Measurements from ENCODE around the gene STK32B. TPM values are rescaled to one million over a fixed set of nuclear protein-coding genes. Genes with fewer than 3 reads are reported as not detected.
"Not testable (repeated sequence)": the region's sequence is repeated elsewhere in the genome, so short reads cannot be mapped to it uniquely, and the experiment has no call there.

Gene STK32B
- polyA plus RNA-seq, 2 donors: 0.22 to 0.24 TPM

DNA sequence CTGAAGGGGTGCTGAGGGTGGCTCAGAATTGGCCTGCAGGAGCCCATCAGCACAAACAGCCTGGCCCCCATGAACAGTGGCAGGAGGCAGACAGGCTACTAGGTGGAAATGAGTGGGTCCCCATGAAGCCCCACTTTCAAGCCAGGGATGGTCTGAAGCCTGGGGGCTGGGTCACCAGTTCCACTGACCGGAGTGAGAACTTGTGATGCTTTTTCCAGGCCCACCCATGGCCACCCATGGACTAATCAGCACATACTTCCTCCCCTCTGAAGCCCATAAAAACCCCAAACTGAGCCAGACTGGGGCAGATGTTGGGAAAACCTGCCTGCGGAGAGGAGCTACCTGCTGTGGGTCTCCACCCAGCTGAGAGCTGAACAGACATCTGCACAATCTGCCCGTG lies 372.9 kb downstream of the STK32B start:
- Histone ChIP-seq H3K4me1 (ENCODE audit: control insufficient read depth in 2 of 2, insufficient read depth in 2 of 2, low read length in 1 of 2) (no peaks in the 10 kb centered on the region), H3K27me3 (ENCODE audit: control insufficient read depth in 1 of 2, insufficient read depth in 2 of 2, low read length in 2 of 2) (no peaks in the 10 kb centered on the region), H3K27ac (ENCODE audit: low read depth in 2 of 2, low read length in 1 of 2) (no peak overlapping the region), H3K4me3 (ENCODE audit: low read depth in 1 of 2, low read length in 2 of 2) (no peak overlapping the region), H3K36me3 (ENCODE audit: control insufficient read depth in 2 of 2, insufficient read depth in 2 of 2, low read length in 1 of 2) (no peaks in the 10 kb centered on the region), H3K9me3 (ENCODE audit: control insufficient read depth in 2 of 2, insufficient read depth in 1 of 2, low read depth in 1 of 2, low read length in 1 of 2) (no peaks in the 10 kb centered on the region)
- 82 to 90% methylated on average over 3 of the region's 3 CpGs for WGBS, 2 donors

DNA sequence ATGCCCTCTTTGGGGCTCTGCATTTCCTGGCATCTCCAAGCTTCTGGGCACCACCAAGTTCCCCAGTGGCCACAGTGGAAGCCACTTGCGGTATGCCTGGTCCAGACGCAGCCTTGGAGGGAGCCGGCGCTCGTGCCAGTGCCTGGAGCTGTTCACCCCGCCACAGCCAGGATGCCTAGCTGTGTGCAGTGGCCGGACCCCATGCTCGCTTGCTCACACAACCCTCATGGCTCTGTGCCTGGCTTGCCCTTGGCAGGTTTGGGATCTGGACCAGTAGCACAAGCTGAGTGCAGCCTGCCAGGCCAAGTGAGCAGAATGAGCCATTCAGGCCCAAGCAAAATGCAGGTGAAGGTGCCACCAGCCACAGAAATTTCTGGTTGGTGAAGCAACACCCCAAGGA lies 373.6 kb downstream of the STK32B start:
- Histone ChIP-seq H3K4me1 (ENCODE audit: control insufficient read depth in 2 of 2, insufficient read depth in 2 of 2, low read length in 1 of 2) (no peaks in the 10 kb centered on the region), H3K36me3 (ENCODE audit: control insufficient read depth in 2 of 2, insufficient read depth in 2 of 2, low read length in 1 of 2) (no peaks in the 10 kb centered on the region), H3K27ac (ENCODE audit: low read depth in 2 of 2, low read length in 1 of 2) (no peak overlapping the region), H3K4me3 (ENCODE audit: low read depth in 1 of 2, low read length in 2 of 2) (no peak overlapping the region), H3K9me3 (ENCODE audit: control insufficient read depth in 2 of 2, insufficient read depth in 1 of 2, low read depth in 1 of 2, low read length in 1 of 2) (no peaks in the 10 kb centered on the region), H3K27me3 (ENCODE audit: control insufficient read depth in 1 of 2, insufficient read depth in 2 of 2, low read length in 2 of 2) (no peaks in the 10 kb centered on the region)
- 92 to 93% methylated on average over 8 of the region's 8 CpGs for WGBS, 2 donors

DNA sequence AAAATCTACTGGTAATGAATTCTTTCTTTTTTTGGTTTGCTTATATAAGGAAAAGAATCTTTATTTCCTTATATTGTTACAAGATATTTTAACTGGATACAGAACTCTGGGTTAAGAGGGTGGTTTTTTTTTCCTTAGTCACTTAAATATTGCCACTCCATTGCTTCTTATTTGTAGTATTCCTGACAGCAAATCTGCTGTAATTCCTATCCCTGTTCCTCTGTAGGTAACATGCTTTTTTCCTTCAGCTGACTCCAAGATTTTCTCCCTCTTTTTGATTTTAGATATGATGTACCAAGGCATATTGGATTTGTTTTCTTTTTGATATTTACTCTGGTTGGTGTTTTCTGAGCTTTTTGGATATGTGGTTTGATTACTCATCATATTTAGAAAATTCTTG lies 378.5 kb downstream of the STK32B start:
- Histone ChIP-seq H3K4me3 (ENCODE audit: low read depth in 1 of 2, low read length in 2 of 2) (no peak overlapping the region), H3K27me3 (ENCODE audit: control insufficient read depth in 1 of 2, insufficient read depth in 2 of 2, low read length in 2 of 2) (no peaks in the 10 kb centered on the region), H3K27ac (ENCODE audit: low read depth in 2 of 2, low read length in 1 of 2) (no peak overlapping the region), H3K4me1 (ENCODE audit: control insufficient read depth in 2 of 2, insufficient read depth in 2 of 2, low read length in 1 of 2) (no peaks in the 10 kb centered on the region), H3K36me3 (ENCODE audit: control insufficient read depth in 2 of 2, insufficient read depth in 2 of 2, low read length in 1 of 2) (no peaks in the 10 kb centered on the region), H3K9me3 (ENCODE audit: control insufficient read depth in 2 of 2, insufficient read depth in 1 of 2, low read depth in 1 of 2, low read length in 1 of 2) (no peaks in the 10 kb centered on the region)

DNA sequence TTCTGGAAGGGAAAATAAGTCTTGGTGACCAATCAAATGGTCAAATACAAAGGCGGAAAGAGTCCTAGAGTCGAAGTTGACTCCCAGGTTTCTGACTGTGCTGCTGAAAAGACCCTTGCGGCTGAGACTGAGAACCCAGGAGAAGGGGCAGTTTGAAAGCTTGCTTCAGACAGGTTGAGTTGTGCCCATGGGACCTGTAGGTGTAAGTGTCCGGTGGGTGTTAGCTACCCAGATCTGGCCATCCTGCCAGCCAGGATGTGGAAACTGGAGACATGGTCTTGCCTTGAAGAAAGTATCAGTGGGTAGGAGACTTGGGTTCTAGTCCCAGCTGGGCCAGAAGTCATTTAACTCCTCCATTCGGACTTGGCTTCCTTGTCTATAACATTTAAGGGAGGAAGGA lies 381.9 kb downstream of the STK32B start:
- 82 to 85% methylated on average over 5 of the region's 5 CpGs for WGBS, 2 donors
- Histone ChIP-seq H3K27me3 (ENCODE audit: control insufficient read depth in 1 of 2, insufficient read depth in 2 of 2, low read length in 2 of 2) (no peaks in the 10 kb centered on the region), H3K4me3 (ENCODE audit: low read depth in 1 of 2, low read length in 2 of 2) (no peak overlapping the region), H3K4me1 (ENCODE audit: control insufficient read depth in 2 of 2, insufficient read depth in 2 of 2, low read length in 1 of 2) (no peaks in the 10 kb centered on the region), H3K27ac (ENCODE audit: low read depth in 2 of 2, low read length in 1 of 2) (no peak overlapping the region), H3K9me3 (ENCODE audit: control insufficient read depth in 2 of 2, insufficient read depth in 1 of 2, low read depth in 1 of 2, low read length in 1 of 2) (peaks cover 0 to 8% of the 10 kb centered on the region in 2 donors), H3K36me3 (ENCODE audit: control insufficient read depth in 2 of 2, insufficient read depth in 2 of 2, low read length in 1 of 2) (no peaks in the 10 kb centered on the region)

DNA sequence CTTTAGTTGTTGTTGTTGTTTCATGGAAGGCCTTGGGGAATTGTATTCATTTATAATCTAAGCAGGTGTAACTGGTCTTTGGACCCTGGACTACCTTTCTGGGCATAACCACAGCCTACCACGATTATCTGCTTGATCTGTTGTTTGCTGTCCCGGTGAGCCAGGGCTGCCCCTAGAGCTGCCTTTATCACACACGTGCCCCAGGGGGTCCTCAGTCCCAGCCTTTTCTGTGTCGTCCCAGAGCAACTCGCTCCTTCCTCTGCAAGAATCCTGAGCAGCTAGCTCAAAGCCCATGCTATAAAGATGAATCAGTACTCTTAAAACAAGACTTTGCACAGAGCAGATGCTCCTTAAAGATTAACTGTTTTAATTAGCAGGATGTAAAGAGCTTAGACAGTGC lies 383.9 kb downstream of the STK32B start:
- H3K9me3 ChIP-seq (ENCODE audit: control insufficient read depth in 2 of 2, insufficient read depth in 1 of 2, low read depth in 1 of 2, low read length in 1 of 2): peaks cover 0 to 8% of the 10 kb centered on the region in 2 donors
- H3K27ac ChIP-seq (ENCODE audit: low read depth in 2 of 2, low read length in 1 of 2): no peak overlapping the region
- no peak overlapping the region for H3K4me3 ChIP-seq (ENCODE audit: low read depth in 1 of 2, low read length in 2 of 2)
- no peaks in the 10 kb centered on the region for H3K4me1 ChIP-seq (ENCODE audit: control insufficient read depth in 2 of 2, insufficient read depth in 2 of 2, low read length in 1 of 2)
- H3K27me3 ChIP-seq (ENCODE audit: control insufficient read depth in 1 of 2, insufficient read depth in 2 of 2, low read length in 2 of 2): no peaks in the 10 kb centered on the region
- H3K36me3 ChIP-seq (ENCODE audit: control insufficient read depth in 2 of 2, insufficient read depth in 2 of 2, low read length in 1 of 2): no peaks in the 10 kb centered on the region
- WGBS, 2 donors: 39 to 50% methylated on average over 5 of the region's 5 CpGs

DNA sequence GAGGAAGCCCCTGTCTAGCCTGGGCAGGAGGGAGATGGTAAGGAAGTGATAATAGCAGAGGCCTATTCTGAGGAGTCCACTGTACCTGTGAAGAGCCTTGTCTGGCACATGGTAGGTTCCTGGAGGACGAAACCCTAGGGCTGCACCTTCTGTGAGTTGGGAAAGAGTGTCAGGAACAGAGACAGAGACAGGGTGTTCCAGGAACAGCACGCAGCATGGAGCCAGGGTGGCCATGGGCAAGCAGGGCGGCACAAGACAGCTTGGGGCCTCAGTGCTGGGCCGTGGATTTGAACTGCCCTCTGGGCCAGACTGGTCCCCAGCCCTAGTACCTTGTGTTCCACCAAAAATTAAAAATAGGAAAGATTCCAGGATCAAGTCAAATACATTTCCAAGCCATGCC lies 384.5 kb downstream of the STK32B start:
- H3K9me3 ChIP-seq (ENCODE audit: control insufficient read depth in 2 of 2, insufficient read depth in 1 of 2, low read depth in 1 of 2, low read length in 1 of 2): peaks cover 0 to 8% of the 10 kb centered on the region in 2 donors
- H3K27ac ChIP-seq (ENCODE audit: low read depth in 2 of 2, low read length in 1 of 2): no peak overlapping the region
- WGBS, 2 donors: 83 to 84% methylated on average over 4 of the region's 4 CpGs
- H3K4me1 ChIP-seq (ENCODE audit: control insufficient read depth in 2 of 2, insufficient read depth in 2 of 2, low read length in 1 of 2): no peaks in the 10 kb centered on the region
- H3K27me3 ChIP-seq (ENCODE audit: control insufficient read depth in 1 of 2, insufficient read depth in 2 of 2, low read length in 2 of 2): no peaks in the 10 kb centered on the region
- no peak overlapping the region for H3K4me3 ChIP-seq (ENCODE audit: low read depth in 1 of 2, low read length in 2 of 2)
- no peaks in the 10 kb centered on the region for H3K36me3 ChIP-seq (ENCODE audit: control insufficient read depth in 2 of 2, insufficient read depth in 2 of 2, low read length in 1 of 2)

DNA sequence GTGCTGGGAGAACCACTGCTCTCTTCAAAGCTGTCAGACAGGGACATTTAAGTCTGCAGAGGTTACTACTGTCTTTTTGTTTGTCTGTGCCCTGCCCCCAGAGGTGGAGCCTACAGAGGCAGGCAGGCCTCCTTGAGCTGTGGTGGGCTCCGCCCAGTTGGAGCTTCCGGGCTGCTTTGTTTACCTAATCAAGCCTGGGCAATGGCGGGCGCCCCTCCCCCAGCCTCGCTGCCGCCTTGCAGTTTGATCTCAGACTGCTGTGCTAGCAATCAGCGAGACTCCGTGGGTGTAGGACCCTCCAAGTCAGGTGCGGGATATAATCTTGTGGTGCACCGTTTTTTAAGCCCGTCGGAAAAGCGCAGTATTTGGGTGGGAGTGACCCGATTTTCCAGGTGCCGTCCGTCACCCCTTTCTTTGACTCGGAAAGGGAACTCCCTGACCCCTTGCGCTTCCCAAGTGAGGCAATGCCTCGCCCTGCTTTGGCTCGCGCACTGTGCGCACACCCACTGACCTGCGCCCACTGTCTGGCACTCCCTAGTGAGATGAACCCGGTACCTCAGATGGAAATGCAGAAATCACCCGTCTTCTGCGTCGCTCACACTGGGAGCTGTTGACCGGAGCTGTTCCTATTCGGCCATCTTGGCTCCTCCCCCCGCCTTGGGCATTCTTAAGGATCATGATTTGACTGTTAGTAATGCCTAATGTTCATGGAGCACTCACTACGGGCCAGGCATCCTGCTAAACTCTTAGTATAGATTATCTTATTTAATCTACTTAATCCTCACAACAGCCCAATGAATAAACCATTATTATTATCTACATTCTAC lies 392.9 kb downstream of the STK32B start:
- not testable (repeated sequence) for H3K4me1 ChIP-seq (ENCODE audit: control insufficient read depth in 2 of 2, insufficient read depth in 2 of 2, low read length in 1 of 2); H3K36me3 ChIP-seq (ENCODE audit: control insufficient read depth in 2 of 2, insufficient read depth in 2 of 2, low read length in 1 of 2); H3K27ac ChIP-seq (ENCODE audit: low read depth in 2 of 2, low read length in 1 of 2); H3K27me3 ChIP-seq (ENCODE audit: control insufficient read depth in 1 of 2, insufficient read depth in 2 of 2, low read length in 2 of 2); H3K4me3 ChIP-seq (ENCODE audit: low read depth in 1 of 2, low read length in 2 of 2); H3K9me3 ChIP-seq (ENCODE audit: control insufficient read depth in 2 of 2, insufficient read depth in 1 of 2, low read depth in 1 of 2, low read length in 1 of 2)
- WGBS, 2 donors: 76 to 83% methylated on average over 19 to 25 of the region's 31 CpGs

DNA sequence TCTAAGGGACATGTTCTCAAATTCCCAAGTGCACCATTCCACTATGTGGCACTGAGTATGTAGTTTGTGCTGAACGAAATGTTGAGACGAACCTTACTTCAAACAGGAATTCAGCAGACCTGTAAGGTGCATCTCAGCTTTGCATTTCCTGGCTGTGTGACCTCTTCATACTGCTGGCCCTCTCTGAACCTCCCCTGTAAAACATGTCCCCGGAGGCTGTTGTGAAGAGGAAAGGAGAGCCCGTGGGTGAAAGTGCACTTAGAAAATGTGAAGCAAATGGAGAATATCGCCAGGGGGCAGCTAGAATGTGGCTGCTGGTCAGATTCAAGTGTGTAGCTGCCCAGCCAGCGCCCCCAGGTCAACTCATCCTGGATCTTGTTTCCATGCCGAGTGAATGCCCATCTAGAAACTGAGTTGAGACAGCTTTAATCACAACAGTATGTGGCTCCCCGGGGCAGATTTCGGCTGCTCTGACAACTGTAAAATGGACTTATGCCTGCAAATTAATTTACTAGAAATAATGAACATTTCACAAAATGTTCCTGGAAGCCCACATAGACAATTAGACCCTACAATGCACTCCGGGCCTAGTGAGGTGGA lies 393.7 kb downstream of the STK32B start:
- H3K4me3 ChIP-seq (ENCODE audit: low read depth in 1 of 2, low read length in 2 of 2): no peak overlapping the region
- H3K27ac ChIP-seq (ENCODE audit: low read depth in 2 of 2, low read length in 1 of 2): no peak overlapping the region
- WGBS, 2 donors: 85 to 86% methylated on average over 10 of the region's 10 CpGs
- no peaks in the 10 kb centered on the region for H3K9me3 ChIP-seq (ENCODE audit: control insufficient read depth in 2 of 2, insufficient read depth in 1 of 2, low read depth in 1 of 2, low read length in 1 of 2)
- no peaks in the 10 kb centered on the region for H3K4me1 ChIP-seq (ENCODE audit: control insufficient read depth in 2 of 2, insufficient read depth in 2 of 2, low read length in 1 of 2)
- H3K36me3 ChIP-seq (ENCODE audit: control insufficient read depth in 2 of 2, insufficient read depth in 2 of 2, low read length in 1 of 2): no peaks in the 10 kb centered on the region
- no peaks in the 10 kb centered on the region for H3K27me3 ChIP-seq (ENCODE audit: control insufficient read depth in 1 of 2, insufficient read depth in 2 of 2, low read length in 2 of 2)

DNA sequence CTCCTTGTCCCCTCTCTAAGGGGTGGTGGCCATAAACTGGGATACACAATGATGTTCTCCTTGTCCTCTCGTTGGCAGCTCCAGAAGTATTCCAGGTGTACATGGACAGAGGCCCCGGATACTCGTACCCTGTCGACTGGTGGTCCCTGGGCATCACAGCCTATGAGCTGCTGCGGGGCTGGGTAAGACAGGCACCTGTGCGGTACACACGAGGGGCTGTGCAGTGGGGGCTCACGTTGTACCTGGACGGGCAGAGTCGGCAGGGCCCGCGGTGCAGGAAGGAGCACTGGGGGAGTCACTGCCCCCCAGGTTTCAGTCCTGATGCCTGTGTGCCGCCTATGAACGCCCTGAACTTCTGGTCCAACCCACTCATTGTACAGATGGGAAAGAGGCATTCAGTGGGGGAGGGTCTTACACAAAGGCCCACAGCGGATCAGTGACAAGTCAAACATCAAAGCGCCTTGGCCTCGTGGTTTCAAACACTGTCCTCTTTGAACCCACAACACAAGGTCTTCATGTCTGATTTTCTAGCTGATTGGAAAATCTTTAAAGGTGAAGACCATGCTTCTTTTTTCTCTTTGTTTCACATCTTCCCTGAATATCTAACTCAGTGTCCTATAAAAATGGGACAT lies 395.4 kb downstream of the STK32B start:
- 84 to 85% methylated on average over 17 of the region's 17 CpGs for WGBS, 2 donors
- Histone ChIP-seq H3K4me3 (ENCODE audit: low read depth in 1 of 2, low read length in 2 of 2) (no peak overlapping the region), H3K9me3 (ENCODE audit: control insufficient read depth in 2 of 2, insufficient read depth in 1 of 2, low read depth in 1 of 2, low read length in 1 of 2) (no peaks in the 10 kb centered on the region), H3K27ac (ENCODE audit: low read depth in 2 of 2, low read length in 1 of 2) (no peak overlapping the region), H3K4me1 (ENCODE audit: control insufficient read depth in 2 of 2, insufficient read depth in 2 of 2, low read length in 1 of 2) (no peaks in the 10 kb centered on the region), H3K36me3 (ENCODE audit: control insufficient read depth in 2 of 2, insufficient read depth in 2 of 2, low read length in 1 of 2) (no peaks in the 10 kb centered on the region), H3K27me3 (ENCODE audit: control insufficient read depth in 1 of 2, insufficient read depth in 2 of 2, low read length in 2 of 2) (no peaks in the 10 kb centered on the region)
